GM12878 (cell line): ENCODE results near the gene APOE. TPM values are rescaled to one million over a fixed set of nuclear protein-coding genes. Genes with fewer than 3 reads are reported as not detected.
A peak's percentile ranks its signal among the peaks of the same experiment; 100 is the strongest.

Experiments used
- CREB1 ChIP-seq: IDR thresholded peaks from 2 replicates; pipeline ENCODE4 v1.6.1; 2012; ENCODE audit warnings: low read depth, mild to moderate bottlenecking, inconsistent platforms
- CREM ChIP-seq: IDR thresholded peaks from 2 replicates; pipeline ENCODE4 v1.6.1; 2014; ENCODE audit warnings: antibody characterized with exemption, low read depth
- ESRRA ChIP-seq: IDR thresholded peaks from 2 replicates; pipeline ENCODE4 v1.6.1; 2012; ENCODE audit warnings: mild to moderate bottlenecking, low read length, improper control_type of control experiment
- GABPA ChIP-seq: IDR thresholded peaks from 2 replicates; pipeline ENCODE4 v1.6.1; 2014; ENCODE audit warnings: antibody characterized with exemption, low read depth, mild to moderate bottlenecking, inconsistent platforms
- IKZF1 ChIP-seq: fragments of 450-650 bp; conservative IDR thresholded peaks from 2 replicates; pipeline ENCODE4 v1.6.1; 2017; ENCODE audit warnings: antibody characterized with exemption, mild to moderate bottlenecking
- IRF4 ChIP-seq: IDR thresholded peaks from 2 replicates; pipeline ENCODE4 v1.6.1; 2011; ENCODE audit warnings: low read depth, low read length
- MEF2A ChIP-seq: IDR thresholded peaks from 2 replicates; pipeline ENCODE4 v1.6.1; 2011; ENCODE audit warnings: low read depth, mild to moderate bottlenecking, low read length, moderate library complexity; ENCODE audit not compliant: insufficient read depth
- MXI1 ChIP-seq: fragments of 150-350 bp; IDR thresholded peaks from 2 replicates; pipeline ENCODE4 v1.6.1; 2011; ENCODE audit warnings: low read depth, mild to moderate bottlenecking, inconsistent platforms, low read length, improper control_type of control experiment
- NFIC ChIP-seq: IDR thresholded peaks from 2 replicates; pipeline ENCODE4 v1.6.1; 2012; ENCODE audit warnings: low read depth, mild to moderate bottlenecking, inconsistent platforms, low read length, moderate library complexity
- NR2F1 ChIP-seq: fragments of 450-650 bp; conservative IDR thresholded peaks from 2 replicates; pipeline ENCODE4 v1.6.1; 2017; ENCODE audit warnings: mild to moderate bottlenecking
- POLR2A ChIP-seq: IDR thresholded peaks from 2 replicates; pipeline ENCODE4 v1.6.1; 2011; ENCODE audit warnings: low read depth, mild to moderate bottlenecking, low read length
- RFX5 ChIP-seq: IDR thresholded peaks from 2 replicates; pipeline ENCODE4 v1.6.1; 2011; ENCODE audit warnings: low read depth, low read length, improper control_type of control experiment
- RUNX3 ChIP-seq: IDR thresholded peaks from 2 replicates; pipeline ENCODE4 v1.6.1; 2012; ENCODE audit warnings: low read length, inconsistent platforms
- SIN3A ChIP-seq: IDR thresholded peaks from 2 replicates; pipeline ENCODE4 v1.6.1; 2012; ENCODE audit warnings: low read depth, low read length, improper control_type of control experiment
- SMAD5 ChIP-seq: IDR thresholded peaks from 2 replicates; pipeline ENCODE4 v1.6.1; 2016; ENCODE audit warnings: antibody characterized with exemption, low read depth
- TCF3 ChIP-seq: IDR thresholded peaks from 2 replicates; pipeline ENCODE4 v1.6.1; 2012; ENCODE audit warnings: low read depth, mild to moderate bottlenecking, low read length, borderline replicate concordance; ENCODE audit not compliant: insufficient read depth
- TCF7 ChIP-seq: IDR thresholded peaks from 2 replicates; pipeline ENCODE4 v1.6.1; 2014; ENCODE audit warnings: antibody characterized with exemption, borderline replicate concordance
- YY1 ChIP-seq: IDR thresholded peaks from 2 replicates; pipeline ENCODE4 v1.6.1; 2011; ENCODE audit warnings: low read depth, mild to moderate bottlenecking, low read length
- polyA plus RNA-seq, 11 experiments: library from polyadenylated mRNA; depleted of rRNA in 4 of 11; unstranded in 6 of 11; stranded (reverse) in 5 of 11; fragments of >200 nt; fragmentation: Nextera tagmentation in 4 of 11; fragmentation: Illumina TruSeq in 1 of 11; extraction: Ambion mirVana in 4 of 11; extraction: Trizol in 1 of 11; gene quantifications; 1 replicate in 1 of 11; 2 replicates in 10 of 11; pipeline versions ENCODE4 v1.2.1 to v1.2.3, GENCODE V29; 2011 to 2016; ENCODE audit warnings: inconsistent platforms in 2 of 11, missing spikeins in 2 of 11, low read depth in 1 of 11
- total RNA-seq, 4 experiments: library from RNA; depleted of rRNA in 3 of 4; stranded (reverse); fragments of >200 nt in 3 of 4; fragmentation: Illumina TruSeq in 1 of 4; extraction: Trizol in 1 of 4; gene quantifications; 2 replicates each; pipeline versions ENCODE4 v1.2.1 to v1.2.3, GENCODE V29; 2013 to 2021
- TF ChIP-seq, protein P1 (sequence below): fragments of 450-650 bp; IDR thresholded peaks from 2 replicates; pipeline ENCODE4 v1.6.1; 2017; ENCODE audit warnings: mild to moderate bottlenecking, moderate library complexity
- TF ChIP-seq, protein P2 (sequence below): IDR thresholded peaks from 2 replicates; pipeline ENCODE4 v1.6.1; 2011; ENCODE audit warnings: mild to moderate bottlenecking, low read depth, low read length, moderate library complexity; ENCODE audit not compliant: insufficient replicate concordance
- TF ChIP-seq, protein P3 (sequence below): IDR thresholded peaks from 2 replicates; pipeline ENCODE4 v1.6.1; 2012; ENCODE audit warnings: low read depth, low read length, improper control_type of control experiment
- TF ChIP-seq, protein P4 (sequence below): IDR thresholded peaks from 2 replicates; pipeline ENCODE4 v1.6.1; 2012; ENCODE audit warnings: mild to moderate bottlenecking, low read depth, low read length

Gene APOE
- total and polyA plus RNA-seq, 10 of the 15 experiments (the other 5 are each of a cell fraction or from before 2014, with no cell fraction given) = 0.22 to 3.7 (median 0.44) TPM; not detected in 4

DNA sequence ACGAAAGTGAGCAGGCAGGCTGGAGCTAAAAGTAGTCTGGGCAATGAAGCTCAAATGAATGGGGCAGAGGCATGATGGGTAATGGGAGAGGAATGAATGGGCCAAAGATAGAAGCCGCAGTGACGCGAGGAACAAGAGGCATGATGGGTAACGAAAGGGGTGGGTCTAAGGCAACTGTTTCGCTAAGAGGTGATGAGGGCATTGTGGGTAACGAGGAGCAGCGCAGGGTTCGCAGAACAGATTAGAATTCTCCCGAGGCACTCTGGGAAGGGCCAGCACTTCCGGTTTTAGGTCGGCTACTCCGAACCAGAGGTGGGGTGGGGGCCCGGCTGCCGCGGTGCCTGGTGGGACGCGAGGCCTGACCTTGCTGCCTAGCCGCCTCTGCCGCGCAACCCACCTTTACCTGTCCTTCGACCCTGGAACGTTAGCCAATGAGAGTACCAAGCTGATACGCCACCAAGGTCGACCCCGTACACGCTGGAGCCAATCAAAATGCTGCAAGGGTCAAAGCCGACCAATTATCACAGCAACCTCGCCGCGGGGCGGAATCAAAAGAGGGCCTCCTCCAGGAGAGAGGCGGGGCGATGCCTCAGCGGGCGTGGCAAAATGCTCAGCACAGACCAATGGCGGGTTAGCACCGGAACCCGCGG, 15.1 kb upstream of the APOE start (continued):
- TF ChIP-seq, protein P1, sequence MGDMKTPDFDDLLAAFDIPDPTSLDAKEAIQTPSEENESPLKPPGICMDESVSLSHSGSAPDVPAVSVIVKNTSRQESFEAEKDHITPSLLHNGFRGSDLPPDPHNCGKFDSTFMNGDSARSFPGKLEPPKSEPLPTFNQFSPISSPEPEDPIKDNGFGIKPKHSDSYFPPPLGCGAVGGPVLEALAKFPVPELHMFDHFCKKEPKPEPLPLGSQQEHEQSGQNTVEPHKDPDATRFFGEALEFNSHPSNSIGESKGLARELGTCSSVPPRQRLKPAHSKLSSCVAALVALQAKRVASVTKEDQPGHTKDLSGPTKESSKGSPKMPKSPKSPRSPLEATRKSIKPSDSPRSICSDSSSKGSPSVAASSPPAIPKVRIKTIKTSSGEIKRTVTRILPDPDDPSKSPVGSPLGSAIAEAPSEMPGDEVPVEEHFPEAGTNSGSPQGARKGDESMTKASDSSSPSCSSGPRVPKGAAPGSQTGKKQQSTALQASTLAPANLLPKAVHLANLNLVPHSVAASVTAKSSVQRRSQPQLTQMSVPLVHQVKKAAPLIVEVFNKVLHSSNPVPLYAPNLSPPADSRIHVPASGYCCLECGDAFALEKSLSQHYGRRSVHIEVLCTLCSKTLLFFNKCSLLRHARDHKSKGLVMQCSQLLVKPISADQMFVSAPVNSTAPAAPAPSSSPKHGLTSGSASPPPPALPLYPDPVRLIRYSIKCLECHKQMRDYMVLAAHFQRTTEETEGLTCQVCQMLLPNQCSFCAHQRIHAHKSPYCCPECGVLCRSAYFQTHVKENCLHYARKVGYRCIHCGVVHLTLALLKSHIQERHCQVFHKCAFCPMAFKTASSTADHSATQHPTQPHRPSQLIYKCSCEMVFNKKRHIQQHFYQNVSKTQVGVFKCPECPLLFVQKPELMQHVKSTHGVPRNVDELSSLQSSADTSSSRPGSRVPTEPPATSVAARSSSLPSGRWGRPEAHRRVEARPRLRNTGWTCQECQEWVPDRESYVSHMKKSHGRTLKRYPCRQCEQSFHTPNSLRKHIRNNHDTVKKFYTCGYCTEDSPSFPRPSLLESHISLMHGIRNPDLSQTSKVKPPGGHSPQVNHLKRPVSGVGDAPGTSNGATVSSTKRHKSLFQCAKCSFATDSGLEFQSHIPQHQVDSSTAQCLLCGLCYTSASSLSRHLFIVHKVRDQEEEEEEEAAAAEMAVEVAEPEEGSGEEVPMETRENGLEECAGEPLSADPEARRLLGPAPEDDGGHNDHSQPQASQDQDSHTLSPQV = no peak
- TF ChIP-seq RFX5 = peak; percentile 75; the same call in 1 of the 2 replicates
- TF ChIP-seq CREB1 = peak; percentile 80; the same call in 1 of the 2 replicates
- TF ChIP-seq NFIC = no peak
- peak; percentile 73; the same call in 1 of the 2 replicates for TF ChIP-seq GABPA
- TF ChIP-seq, protein P2, sequence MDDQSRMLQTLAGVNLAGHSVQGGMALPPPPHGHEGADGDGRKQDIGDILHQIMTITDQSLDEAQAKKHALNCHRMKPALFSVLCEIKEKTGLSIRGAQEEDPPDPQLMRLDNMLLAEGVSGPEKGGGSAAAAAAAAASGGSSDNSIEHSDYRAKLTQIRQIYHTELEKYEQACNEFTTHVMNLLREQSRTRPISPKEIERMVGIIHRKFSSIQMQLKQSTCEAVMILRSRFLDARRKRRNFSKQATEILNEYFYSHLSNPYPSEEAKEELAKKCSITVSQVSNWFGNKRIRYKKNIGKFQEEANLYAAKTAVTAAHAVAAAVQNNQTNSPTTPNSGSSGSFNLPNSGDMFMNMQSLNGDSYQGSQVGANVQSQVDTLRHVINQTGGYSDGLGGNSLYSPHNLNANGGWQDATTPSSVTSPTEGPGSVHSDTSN = peak; percentile 32
- peak; percentile 72 for TF ChIP-seq POLR2A
- TF ChIP-seq TCF7 = no peak
- TF ChIP-seq YY1 = peak; percentile 50; the same call in 1 of the 2 replicates
- TF ChIP-seq, protein P3, sequence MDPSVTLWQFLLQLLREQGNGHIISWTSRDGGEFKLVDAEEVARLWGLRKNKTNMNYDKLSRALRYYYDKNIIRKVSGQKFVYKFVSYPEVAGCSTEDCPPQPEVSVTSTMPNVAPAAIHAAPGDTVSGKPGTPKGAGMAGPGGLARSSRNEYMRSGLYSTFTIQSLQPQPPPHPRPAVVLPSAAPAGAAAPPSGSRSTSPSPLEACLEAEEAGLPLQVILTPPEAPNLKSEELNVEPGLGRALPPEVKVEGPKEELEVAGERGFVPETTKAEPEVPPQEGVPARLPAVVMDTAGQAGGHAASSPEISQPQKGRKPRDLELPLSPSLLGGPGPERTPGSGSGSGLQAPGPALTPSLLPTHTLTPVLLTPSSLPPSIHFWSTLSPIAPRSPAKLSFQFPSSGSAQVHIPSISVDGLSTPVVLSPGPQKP = peak; percentile 92
- TF ChIP-seq MXI1 = peak; percentile 69
- TF ChIP-seq NR2F1 = peak; percentile 100
- peak; percentile 29; the same call in 1 of the 2 replicates for TF ChIP-seq ESRRA
- TF ChIP-seq IKZF1 = peak; percentile 41
- TF ChIP-seq SMAD5 = no peak; the same call in 1 of the 2 replicates
- peak; percentile 73 for TF ChIP-seq CREM
- 0 out of 2 replicates have a peak, but pooled peaks have one; percentile 48 for TF ChIP-seq IRF4
- TF ChIP-seq MEF2A = peak; percentile 80
- TF ChIP-seq, protein P4, sequence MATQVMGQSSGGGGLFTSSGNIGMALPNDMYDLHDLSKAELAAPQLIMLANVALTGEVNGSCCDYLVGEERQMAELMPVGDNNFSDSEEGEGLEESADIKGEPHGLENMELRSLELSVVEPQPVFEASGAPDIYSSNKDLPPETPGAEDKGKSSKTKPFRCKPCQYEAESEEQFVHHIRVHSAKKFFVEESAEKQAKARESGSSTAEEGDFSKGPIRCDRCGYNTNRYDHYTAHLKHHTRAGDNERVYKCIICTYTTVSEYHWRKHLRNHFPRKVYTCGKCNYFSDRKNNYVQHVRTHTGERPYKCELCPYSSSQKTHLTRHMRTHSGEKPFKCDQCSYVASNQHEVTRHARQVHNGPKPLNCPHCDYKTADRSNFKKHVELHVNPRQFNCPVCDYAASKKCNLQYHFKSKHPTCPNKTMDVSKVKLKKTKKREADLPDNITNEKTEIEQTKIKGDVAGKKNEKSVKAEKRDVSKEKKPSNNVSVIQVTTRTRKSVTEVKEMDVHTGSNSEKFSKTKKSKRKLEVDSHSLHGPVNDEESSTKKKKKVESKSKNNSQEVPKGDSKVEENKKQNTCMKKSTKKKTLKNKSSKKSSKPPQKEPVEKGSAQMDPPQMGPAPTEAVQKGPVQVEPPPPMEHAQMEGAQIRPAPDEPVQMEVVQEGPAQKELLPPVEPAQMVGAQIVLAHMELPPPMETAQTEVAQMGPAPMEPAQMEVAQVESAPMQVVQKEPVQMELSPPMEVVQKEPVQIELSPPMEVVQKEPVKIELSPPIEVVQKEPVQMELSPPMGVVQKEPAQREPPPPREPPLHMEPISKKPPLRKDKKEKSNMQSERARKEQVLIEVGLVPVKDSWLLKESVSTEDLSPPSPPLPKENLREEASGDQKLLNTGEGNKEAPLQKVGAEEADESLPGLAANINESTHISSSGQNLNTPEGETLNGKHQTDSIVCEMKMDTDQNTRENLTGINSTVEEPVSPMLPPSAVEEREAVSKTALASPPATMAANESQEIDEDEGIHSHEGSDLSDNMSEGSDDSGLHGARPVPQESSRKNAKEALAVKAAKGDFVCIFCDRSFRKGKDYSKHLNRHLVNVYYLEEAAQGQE = no peak
- peak; percentile 31; the same call in 1 of the 2 replicates for TF ChIP-seq TCF3
- TF ChIP-seq RUNX3 = peak; percentile 75
- peak; percentile 97 for TF ChIP-seq SIN3A
